ENCODE measurements around the gene COQ8A. TPM values are rescaled to one million over a fixed set of nuclear protein-coding genes. Genes with fewer than 3 reads are reported as not detected.

COQ8A gene
- polyA plus RNA-seq, 1 donor: 38.7 TPM

DNA sequence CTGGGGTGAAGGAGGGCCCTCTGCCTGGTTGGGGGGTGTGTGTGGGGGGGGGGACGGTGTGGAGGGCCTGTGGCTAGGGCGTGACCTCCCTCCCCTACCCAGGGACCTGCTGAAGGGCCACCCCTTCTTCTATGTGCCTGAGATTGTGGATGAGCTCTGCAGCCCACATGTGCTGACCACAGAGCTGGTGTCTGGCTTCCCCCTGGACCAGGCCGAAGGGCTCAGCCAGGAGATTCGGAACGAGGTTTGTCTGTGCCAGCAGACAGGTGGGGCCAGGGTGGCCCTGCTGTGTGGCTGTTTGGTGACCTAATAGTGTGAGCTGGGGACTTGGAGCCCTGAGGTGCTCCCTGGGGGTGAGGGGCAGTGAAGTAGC, 43.9 kb downstream of the COQ8A start:
- peaks cover 64% of the 10 kb centered on the region for H3K36me3 ChIP-seq (ENCODE audit: control insufficient read depth, insufficient read depth, low read length)
- H3K27ac ChIP-seq (ENCODE audit: low read length): no peak overlapping the region
- peaks cover 6% of the 10 kb centered on the region for H3K9me3 ChIP-seq (ENCODE audit: control insufficient read depth, low read depth, low read length)
- no peak overlapping the region for H3K4me3 ChIP-seq (ENCODE audit: low read length)
- WGBS (ENCODE audit: insufficient coverage, low lambda C conversion rate): no CpG with 5 or more reads among the region's 5 CpGs
- peaks cover 14% of the 10 kb centered on the region for H3K4me1 ChIP-seq (ENCODE audit: control insufficient read depth, insufficient read depth, low read length)
- no peaks in the 10 kb centered on the region for H3K27me3 ChIP-seq (ENCODE audit: control insufficient read depth, insufficient read depth, low read length)
- DNase-seq: no peak

DNA sequence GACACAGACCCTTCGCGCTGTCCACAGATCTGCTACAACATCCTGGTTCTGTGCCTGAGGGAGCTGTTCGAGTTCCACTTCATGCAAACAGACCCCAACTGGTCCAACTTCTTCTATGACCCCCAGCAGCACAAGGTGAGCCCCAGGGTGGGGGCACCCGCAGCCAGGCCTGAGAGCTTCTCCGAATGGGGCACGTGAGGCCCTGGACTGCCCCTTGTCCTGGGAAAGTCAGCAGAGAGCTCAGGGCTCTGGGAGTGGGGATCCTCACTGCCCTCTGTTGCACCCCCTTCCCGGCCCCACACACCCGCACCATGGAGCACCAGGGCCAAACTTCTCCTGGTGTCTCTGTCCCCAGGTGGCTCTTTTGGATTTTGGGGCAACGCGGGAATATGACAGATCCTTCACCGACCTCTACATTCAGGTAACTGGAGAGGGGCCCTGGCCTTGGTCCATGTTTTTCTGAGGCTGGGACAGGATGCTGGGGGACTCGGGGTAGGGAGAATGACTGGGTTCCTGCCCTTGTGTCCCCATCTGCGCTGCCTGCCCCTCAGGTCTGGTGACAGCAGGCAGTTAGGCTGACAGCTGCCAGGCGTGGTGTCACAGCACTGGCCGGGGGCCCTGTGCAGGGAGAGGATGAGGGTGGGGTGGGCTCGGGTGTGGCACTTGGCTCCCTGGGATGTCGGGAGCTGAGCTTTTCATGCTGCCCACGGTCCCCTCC, 44.6 kb downstream of the COQ8A start:
- DNase-seq: peak; percentile 28 to 52
- WGBS (ENCODE audit: insufficient coverage, low lambda C conversion rate): no CpG with 5 or more reads among the region's 18 CpGs
- no peak overlapping the region for H3K4me3 ChIP-seq (ENCODE audit: low read length)
- H3K27ac ChIP-seq (ENCODE audit: low read length): no peak overlapping the region
- H3K4me1 ChIP-seq (ENCODE audit: control insufficient read depth, insufficient read depth, low read length): peaks cover 21% of the 10 kb centered on the region
- H3K27me3 ChIP-seq (ENCODE audit: control insufficient read depth, insufficient read depth, low read length): no peaks in the 10 kb centered on the region
- peaks cover 60% of the 10 kb centered on the region for H3K36me3 ChIP-seq (ENCODE audit: control insufficient read depth, insufficient read depth, low read length)
- H3K9me3 ChIP-seq (ENCODE audit: control insufficient read depth, low read depth, low read length): peaks cover 6% of the 10 kb centered on the region

DNA sequence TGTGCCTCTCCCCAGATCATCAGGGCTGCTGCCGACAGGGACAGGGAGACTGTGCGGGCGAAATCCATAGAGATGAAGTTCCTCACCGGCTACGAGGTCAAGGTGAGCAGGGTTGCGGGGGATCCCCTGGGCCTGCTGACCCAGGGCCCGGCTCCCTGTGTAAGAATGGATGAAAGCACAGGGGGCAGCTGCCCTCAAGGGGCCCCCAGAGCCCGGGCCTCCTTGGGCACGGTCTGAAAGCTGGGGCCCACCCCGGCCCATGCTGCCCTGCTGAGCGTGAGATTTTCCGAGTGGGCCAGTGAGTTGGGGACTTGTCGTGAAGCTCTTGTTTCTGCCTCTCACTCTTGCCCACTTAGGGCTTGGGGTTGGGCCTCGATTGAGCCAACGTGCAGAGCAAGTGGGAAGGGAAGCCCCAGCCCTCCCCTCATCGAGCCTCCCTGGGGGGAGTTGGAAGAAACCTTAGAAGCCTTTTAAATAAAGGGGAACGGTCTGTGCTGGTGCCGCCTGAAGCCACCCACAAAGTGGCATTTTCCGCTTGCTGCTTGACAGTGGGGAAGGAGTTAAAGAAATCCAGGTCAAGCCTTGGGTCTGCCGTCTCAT, 45.2 kb downstream of the COQ8A start:
- Histone ChIP-seq H3K27me3 (ENCODE audit: control insufficient read depth, insufficient read depth, low read length) (no peaks in the 10 kb centered on the region), H3K27ac (ENCODE audit: low read length) (no peak overlapping the region), H3K4me1 (ENCODE audit: control insufficient read depth, insufficient read depth, low read length) (peaks cover 25% of the 10 kb centered on the region), H3K36me3 (ENCODE audit: control insufficient read depth, insufficient read depth, low read length) (peaks cover 58% of the 10 kb centered on the region), H3K9me3 (ENCODE audit: control insufficient read depth, low read depth, low read length) (peaks cover 6% of the 10 kb centered on the region), H3K4me3 (ENCODE audit: low read length) (no peak overlapping the region)
- 92% methylated on average over 2 of the region's 20 CpGs for WGBS (ENCODE audit: insufficient coverage, low lambda C conversion rate)
- no peak for DNase-seq

DNA sequence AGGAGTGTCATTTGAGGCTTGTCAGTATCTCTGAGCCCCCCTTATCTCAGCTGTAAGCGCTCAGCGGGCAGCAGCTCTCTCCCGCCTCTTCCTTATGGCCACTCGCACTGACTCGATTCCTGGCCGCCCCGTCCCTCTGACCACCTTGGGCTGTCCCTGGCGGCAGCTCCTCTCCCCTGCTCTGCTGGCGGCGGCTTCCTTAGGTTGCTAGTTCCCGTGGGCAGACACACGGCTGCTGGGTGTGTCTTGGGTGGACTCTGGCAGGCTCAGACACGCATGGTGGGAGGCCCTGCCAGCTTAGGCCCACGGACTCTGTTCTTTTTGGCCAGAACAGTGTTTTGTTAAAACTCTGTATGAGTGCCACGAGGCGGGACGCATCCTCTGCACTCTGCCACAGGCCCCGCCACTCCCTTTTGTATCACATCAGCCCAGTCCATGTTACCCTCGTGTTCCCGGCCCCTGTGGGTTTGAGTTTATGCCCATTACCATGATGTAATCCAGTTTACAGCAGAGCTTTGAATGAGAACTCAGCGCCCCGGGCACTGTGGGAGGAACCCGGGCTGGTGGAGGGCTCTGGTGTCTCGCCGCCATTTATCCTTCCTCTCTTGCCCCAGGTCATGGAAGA, 45.9 kb downstream of the COQ8A start:
- Histone ChIP-seq H3K4me3 (ENCODE audit: low read length) (no peak overlapping the region), H3K4me1 (ENCODE audit: control insufficient read depth, insufficient read depth, low read length) (peaks cover 29% of the 10 kb centered on the region), H3K27ac (ENCODE audit: low read length) (no peak overlapping the region), H3K27me3 (ENCODE audit: control insufficient read depth, insufficient read depth, low read length) (no peaks in the 10 kb centered on the region), H3K36me3 (ENCODE audit: control insufficient read depth, insufficient read depth, low read length) (peaks cover 53% of the 10 kb centered on the region), H3K9me3 (ENCODE audit: control insufficient read depth, low read depth, low read length) (peaks cover 6% of the 10 kb centered on the region)
- no peak for DNase-seq
- WGBS (ENCODE audit: insufficient coverage, low lambda C conversion rate): no CpG with 5 or more reads among the region's 25 CpGs

DNA sequence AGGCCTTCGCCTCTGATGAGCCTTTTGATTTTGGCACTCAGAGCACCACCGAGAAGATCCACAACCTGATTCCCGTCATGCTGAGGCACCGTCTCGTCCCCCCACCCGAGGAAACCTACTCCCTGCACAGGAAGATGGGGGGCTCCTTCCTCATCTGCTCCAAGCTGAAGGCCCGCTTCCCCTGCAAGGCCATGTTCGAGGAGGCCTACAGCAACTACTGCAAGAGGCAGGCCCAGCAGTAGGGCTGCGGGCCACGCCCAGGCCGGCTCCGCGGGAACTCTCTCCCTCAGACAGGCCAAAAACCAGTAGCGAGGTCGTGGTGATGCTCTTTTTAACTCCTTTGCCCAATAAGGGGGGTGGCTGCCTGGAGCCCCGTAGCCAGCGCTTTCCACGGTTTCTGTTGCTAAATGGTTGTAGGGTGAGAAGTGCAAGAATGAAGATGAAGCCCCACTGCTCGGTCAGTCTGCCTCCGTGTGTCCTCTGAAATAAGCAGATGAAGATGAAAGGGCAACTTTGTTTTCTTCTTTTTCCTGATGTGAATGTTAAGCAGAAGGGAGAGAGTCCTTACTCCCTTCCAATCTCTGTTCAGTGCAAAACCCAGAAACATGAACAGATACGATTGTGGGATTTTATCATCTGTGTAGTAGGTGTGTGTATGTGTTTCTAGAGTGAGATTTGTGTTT, 46.5 kb downstream of the COQ8A start:
- Histone ChIP-seq H3K9me3 (ENCODE audit: control insufficient read depth, low read depth, low read length) (peaks cover 6% of the 10 kb centered on the region), H3K27ac (ENCODE audit: low read length) (no peak overlapping the region), H3K4me1 (ENCODE audit: control insufficient read depth, insufficient read depth, low read length) (peaks cover 36% of the 10 kb centered on the region), H3K27me3 (ENCODE audit: control insufficient read depth, insufficient read depth, low read length) (no peaks in the 10 kb centered on the region), H3K36me3 (ENCODE audit: control insufficient read depth, insufficient read depth, low read length) (peaks cover 51% of the 10 kb centered on the region), H3K4me3 (ENCODE audit: low read length) (no peak overlapping the region)
- WGBS (ENCODE audit: insufficient coverage, low lambda C conversion rate): no CpG with 5 or more reads among the region's 21 CpGs
- no peak for DNase-seq

DNA sequence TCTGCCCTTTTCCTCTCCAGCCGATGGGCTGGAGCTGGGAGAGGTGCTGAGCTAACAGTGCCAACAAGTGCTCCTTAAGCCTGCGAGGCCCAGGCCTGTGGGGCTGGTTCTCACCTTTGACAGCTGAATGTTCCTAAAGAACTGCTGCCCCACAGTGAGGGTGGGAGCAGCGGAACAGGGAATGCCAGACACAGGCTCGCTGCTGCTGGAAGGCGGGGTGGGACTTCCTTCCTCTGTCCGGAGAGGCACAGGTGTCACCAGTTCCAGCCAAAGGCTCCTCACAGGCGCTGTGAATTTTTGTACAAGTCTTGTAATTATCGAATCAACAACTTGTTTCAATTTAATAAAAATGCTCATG, 47.1 kb downstream of the COQ8A start:
- H3K36me3 ChIP-seq (ENCODE audit: control insufficient read depth, insufficient read depth, low read length): peaks cover 51% of the 10 kb centered on the region
- H3K9me3 ChIP-seq (ENCODE audit: control insufficient read depth, low read depth, low read length): peaks cover 3% of the 10 kb centered on the region
- H3K27me3 ChIP-seq (ENCODE audit: control insufficient read depth, insufficient read depth, low read length): no peaks in the 10 kb centered on the region
- no peak overlapping the region for H3K4me3 ChIP-seq (ENCODE audit: low read length)
- no peak overlapping the region for H3K27ac ChIP-seq (ENCODE audit: low read length)
- H3K4me1 ChIP-seq (ENCODE audit: control insufficient read depth, insufficient read depth, low read length): peaks cover 36% of the 10 kb centered on the region
- DNase-seq: no peak
- 60% methylated on average over 2 of the region's 8 CpGs for WGBS (ENCODE audit: insufficient coverage, low lambda C conversion rate)

DNA sequence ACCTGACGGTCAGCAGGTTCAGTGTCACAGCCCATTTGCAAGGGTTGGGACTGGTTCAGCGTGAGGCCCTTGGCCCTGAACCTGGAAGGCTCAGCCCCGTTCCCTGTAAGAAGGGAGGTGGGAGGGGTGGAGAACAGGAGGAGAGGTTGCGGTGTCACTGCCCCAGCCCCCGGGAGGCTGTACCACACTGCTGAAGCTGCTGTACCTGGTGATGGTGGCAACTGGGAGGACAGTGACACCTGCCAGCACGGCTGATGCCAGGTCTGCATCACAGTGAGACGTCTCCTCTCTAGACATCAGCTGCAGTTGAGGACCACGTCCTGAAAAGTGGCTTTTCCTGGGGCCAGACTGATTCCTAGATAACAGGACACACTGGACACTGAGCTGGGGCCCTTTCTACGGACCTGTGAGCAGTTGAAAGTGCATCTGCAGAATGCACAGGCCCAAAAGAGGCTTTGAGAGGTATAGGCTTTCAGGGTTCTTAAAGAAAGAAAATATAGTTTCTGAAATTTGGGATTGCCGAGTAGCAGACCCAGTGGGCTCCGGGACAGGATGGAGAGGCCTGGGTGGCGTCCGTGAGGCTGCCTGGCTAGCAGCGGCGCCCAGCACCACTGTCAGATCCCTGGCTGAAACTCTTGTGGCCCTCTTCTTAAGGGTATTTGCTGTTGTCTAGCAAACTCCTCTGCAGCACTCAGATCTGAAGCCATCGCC, 47.7 kb downstream of the COQ8A start:
- DNase-seq: no peak
- no peaks in the 10 kb centered on the region for H3K27me3 ChIP-seq (ENCODE audit: control insufficient read depth, insufficient read depth, low read length)
- H3K9me3 ChIP-seq (ENCODE audit: control insufficient read depth, low read depth, low read length): peaks cover 3% of the 10 kb centered on the region
- H3K4me3 ChIP-seq (ENCODE audit: low read length): no peak overlapping the region
- peaks cover 46% of the 10 kb centered on the region for H3K36me3 ChIP-seq (ENCODE audit: control insufficient read depth, insufficient read depth, low read length)
- no CpG with 5 or more reads among the region's 16 CpGs for WGBS (ENCODE audit: insufficient coverage, low lambda C conversion rate)
- H3K27ac ChIP-seq (ENCODE audit: low read length): peak overlapping the region; percentile 89
- peaks cover 38% of the 10 kb centered on the region for H3K4me1 ChIP-seq (ENCODE audit: control insufficient read depth, insufficient read depth, low read length)

DNA sequence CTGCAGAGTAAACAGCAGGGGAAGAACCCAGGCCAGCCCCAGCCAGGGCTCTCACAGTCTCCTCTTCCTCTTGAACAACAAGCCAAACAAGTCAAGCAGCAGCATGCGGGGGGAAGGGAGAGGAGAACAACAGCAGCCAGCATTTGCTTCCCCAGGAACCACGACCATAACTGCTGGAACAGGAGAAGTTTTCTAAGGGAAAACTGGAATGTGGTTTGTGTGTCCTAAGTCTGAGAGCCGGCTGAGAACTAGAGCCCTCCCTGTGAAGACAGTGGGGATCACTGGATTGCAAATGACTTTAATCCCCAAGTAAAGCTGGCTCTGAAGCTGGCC, 48.2 kb downstream of the COQ8A start:
- Histone ChIP-seq H3K27me3 (ENCODE audit: control insufficient read depth, insufficient read depth, low read length) (no peaks in the 10 kb centered on the region), H3K4me1 (ENCODE audit: control insufficient read depth, insufficient read depth, low read length) (peaks cover 43% of the 10 kb centered on the region), H3K4me3 (ENCODE audit: low read length) (no peak overlapping the region), H3K36me3 (ENCODE audit: control insufficient read depth, insufficient read depth, low read length) (peaks cover 42% of the 10 kb centered on the region), H3K27ac (ENCODE audit: low read length) (peak overlapping the region; percentile 89), H3K9me3 (ENCODE audit: control insufficient read depth, low read depth, low read length) (peaks cover 3% of the 10 kb centered on the region)
- peak in 1 of 2 donors; percentile 59 for DNase-seq
- WGBS (ENCODE audit: insufficient coverage, low lambda C conversion rate): no CpG with 5 or more reads among the region's 3 CpGs

DNA sequence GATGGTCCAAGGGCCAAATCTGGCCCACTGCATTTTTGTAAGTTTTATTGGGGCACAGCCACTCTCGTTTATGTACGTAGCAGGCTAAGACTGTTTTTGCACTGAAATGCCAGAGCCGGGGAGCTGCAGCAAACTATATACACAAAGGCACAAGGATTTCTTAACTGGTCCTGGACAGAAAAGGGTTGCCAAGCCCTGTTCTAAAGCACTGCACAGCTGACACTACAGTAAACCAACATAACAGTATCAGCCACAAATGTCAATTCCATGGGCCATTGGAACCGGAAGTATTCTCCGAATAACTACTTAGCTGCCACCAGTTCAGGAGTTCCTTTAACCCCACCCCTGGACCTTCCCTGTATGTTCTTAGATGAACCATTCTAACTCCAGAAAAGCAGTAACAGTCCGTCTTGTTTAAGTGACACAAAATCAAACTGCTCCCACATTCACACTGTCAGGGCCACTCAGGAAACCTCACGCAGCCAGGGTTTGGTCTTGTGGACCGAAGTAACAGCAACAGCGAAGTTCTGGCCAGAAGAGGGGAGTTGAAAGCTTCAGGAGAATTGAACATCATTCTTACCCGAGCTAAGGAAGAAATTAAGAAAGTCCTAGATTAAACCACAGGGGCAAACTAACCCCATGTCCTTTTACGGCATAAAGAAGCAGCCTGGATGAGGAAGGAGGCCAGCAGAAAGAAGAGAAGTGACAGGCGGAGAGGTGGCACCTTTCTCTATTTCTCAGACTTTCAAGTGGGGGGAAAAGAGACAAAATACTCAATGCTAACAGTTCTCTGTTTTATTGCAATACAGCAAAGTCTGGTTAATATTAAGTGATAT, 49.2 kb downstream of the COQ8A start:
- 33% methylated on average over 1 of the region's 12 CpGs for WGBS (ENCODE audit: insufficient coverage, low lambda C conversion rate)
- Histone ChIP-seq H3K9me3 (ENCODE audit: control insufficient read depth, low read depth, low read length) (peaks cover 3% of the 10 kb centered on the region), H3K36me3 (ENCODE audit: control insufficient read depth, insufficient read depth, low read length) (peaks cover 35% of the 10 kb centered on the region), H3K4me1 (ENCODE audit: control insufficient read depth, insufficient read depth, low read length) (peaks cover 51% of the 10 kb centered on the region), H3K27ac (ENCODE audit: low read length) (peak overlapping the region; percentile 89), H3K4me3 (ENCODE audit: low read length) (no peak overlapping the region), H3K27me3 (ENCODE audit: control insufficient read depth, insufficient read depth, low read length) (no peaks in the 10 kb centered on the region)
- peak in 1 of 2 donors; percentile 67 for DNase-seq
